ENCODE data around the gene PTPRD. TPM values are rescaled to one million over a fixed set of nuclear protein-coding genes. Genes with fewer than 3 reads are reported as not detected.

Gene PTPRD
- total RNA-seq, 4 donors from 2014 or later = 0.78 to 11.7 (median 1.6) TPM

DNA sequence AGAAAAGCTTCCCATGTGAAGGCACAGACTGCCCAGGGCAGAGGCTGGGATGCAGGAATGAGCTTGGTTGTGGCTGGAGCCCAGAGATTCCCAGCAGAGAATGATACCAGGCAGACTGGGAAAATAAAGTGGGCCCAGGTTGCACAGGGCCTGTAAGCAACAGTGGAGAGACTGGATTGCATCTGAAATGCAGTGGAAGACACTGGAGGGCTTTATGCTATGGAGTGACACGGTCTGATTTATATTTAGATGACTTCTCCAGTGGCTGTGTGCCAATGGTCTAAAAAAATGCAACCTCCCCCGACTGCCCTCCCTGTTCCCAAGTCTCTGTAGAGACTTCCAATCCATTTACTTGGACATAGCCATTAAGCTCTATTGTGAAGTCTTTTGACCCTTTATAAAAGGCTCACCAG lies 1862.2 kb downstream of the PTPRD start:
- ATAC-seq = no peak
- no peak for DNase-seq
- intact Hi-C loops (cut with DNase I; ENCODE audit: low total_unique reads) = no loop called here

DNA sequence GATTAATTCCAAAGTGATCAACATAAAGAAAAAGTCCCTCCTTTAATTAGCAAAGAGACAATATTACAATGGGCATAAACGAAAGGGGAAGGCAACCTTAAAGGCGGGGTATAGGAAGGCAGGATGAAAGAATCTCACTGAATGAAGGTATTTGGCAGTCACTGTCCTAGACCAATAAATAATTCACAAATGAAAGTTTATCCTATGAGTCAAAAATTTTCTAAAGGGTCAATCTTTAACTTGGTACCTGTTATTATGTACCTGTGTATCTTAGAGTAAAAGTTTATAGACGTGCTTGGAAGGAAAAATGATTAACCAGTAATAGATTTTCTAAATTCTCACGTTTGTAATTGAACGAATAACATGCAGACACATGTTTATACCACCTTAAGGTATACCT lies 1867.5 kb downstream of the PTPRD start:
- no peak overlapping the region for H3K27ac ChIP-seq
- DNase-seq (no peak), ATAC-seq (no peak)
- H3K4me3 ChIP-seq = no peak overlapping the region
- no peaks in the 10 kb centered on the region for H3K9me3 ChIP-seq
- TF ChIP-seq, protein P1, sequence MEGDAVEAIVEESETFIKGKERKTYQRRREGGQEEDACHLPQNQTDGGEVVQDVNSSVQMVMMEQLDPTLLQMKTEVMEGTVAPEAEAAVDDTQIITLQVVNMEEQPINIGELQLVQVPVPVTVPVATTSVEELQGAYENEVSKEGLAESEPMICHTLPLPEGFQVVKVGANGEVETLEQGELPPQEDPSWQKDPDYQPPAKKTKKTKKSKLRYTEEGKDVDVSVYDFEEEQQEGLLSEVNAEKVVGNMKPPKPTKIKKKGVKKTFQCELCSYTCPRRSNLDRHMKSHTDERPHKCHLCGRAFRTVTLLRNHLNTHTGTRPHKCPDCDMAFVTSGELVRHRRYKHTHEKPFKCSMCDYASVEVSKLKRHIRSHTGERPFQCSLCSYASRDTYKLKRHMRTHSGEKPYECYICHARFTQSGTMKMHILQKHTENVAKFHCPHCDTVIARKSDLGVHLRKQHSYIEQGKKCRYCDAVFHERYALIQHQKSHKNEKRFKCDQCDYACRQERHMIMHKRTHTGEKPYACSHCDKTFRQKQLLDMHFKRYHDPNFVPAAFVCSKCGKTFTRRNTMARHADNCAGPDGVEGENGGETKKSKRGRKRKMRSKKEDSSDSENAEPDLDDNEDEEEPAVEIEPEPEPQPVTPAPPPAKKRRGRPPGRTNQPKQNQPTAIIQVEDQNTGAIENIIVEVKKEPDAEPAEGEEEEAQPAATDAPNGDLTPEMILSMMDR (IDR thresholded peaks at IDR 0.05 in 4 of 5, conservative IDR thresholded peaks at IDR 0.05 in 1 of 5) = no peak
- no peak for TF ChIP-seq POLR2A (IDR thresholded peaks at IDR 0.05)
- intact Hi-C loops (cut with DNase I; ENCODE audit: low total_unique reads) (no loop called here), in situ Hi-C loops (cut with MboI; ENCODE audit: low sequenced_read_pairs in 4 of 4) (no loop called here)
- no peaks in the 10 kb centered on the region for H3K4me1 ChIP-seq
- no peaks in the 10 kb centered on the region for H3K36me3 ChIP-seq
- no peaks in the 10 kb centered on the region for H3K27me3 ChIP-seq

More for the DNA sequence above, 1862.2 kb downstream of the PTPRD start:
- no peak for TF ChIP-seq POLR2A (IDR thresholded peaks at IDR 0.05)
- TF ChIP-seq, protein P1 (IDR thresholded peaks at IDR 0.05 in 4 of 5, conservative IDR thresholded peaks at IDR 0.05 in 1 of 5) = no peak
- in situ Hi-C loops (cut with MboI; ENCODE audit: low sequenced_read_pairs in 4 of 4) = no loop called here
- Histone ChIP-seq H3K27me3 (no peaks in the 10 kb centered on the region), H3K27ac (no peak overlapping the region), H3K36me3 (no peaks in the 10 kb centered on the region), H3K9me3 (no peaks in the 10 kb centered on the region), H3K4me3 (no peak overlapping the region), H3K4me1 (no peaks in the 10 kb centered on the region)

DNA sequence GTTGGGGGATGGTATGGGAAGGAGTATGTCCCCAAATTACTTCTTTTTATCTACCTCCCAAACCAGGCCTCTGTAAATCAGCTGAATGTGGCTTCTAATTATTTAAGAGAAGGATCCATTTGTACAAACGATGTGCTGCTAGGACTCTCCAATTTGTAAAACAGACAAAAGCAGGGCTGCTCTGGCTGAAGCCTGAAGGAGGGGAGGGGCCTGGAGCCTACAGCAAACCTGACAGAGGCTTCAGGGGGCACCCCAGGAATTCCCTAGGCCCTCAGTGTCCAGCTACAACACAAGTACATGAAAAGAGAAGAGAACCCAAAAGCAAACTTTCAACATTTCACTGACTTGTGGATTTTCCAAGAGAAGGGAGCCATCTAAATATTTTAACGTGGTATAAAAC lies 1873.9 kb downstream of the PTPRD start:
- H3K36me3 ChIP-seq = no peaks in the 10 kb centered on the region
- intact Hi-C loops (cut with DNase I; ENCODE audit: low total_unique reads) = no loop called here
- in situ Hi-C loops (cut with MboI; ENCODE audit: low sequenced_read_pairs in 4 of 4) = no loop called here
- H3K27me3 ChIP-seq = no peaks in the 10 kb centered on the region
- TF ChIP-seq, protein P1 (IDR thresholded peaks at IDR 0.05 in 4 of 5, conservative IDR thresholded peaks at IDR 0.05 in 1 of 5) = no peak
- TF ChIP-seq POLR2A (IDR thresholded peaks at IDR 0.05) = no peak
- ATAC-seq (no peak), DNase-seq (no peak)
- H3K27ac ChIP-seq = no peak overlapping the region
- H3K4me1 ChIP-seq = no peaks in the 10 kb centered on the region
- no peaks in the 10 kb centered on the region for H3K9me3 ChIP-seq
- H3K4me3 ChIP-seq = no peak overlapping the region

DNA sequence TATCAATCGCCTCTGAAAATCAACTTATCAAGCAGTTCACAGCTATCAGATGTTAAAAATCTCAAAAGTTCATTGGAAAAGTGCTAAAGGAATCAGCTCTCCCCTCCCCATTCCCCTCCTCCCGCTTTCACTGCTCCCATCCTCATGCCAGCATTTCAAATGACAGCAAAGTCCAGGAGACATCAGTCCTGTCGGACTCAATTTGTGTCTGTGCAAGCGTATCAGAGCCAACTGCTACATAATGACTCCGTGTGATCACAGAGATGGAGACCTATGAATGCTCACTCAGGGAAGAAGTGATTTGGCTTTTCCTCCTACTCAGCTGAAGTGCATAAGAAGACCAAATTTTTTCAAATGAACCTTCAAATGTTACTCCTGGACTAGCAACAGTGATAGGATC lies 1876.0 kb downstream of the PTPRD start:
- Histone ChIP-seq H3K9me3 (no peaks in the 10 kb centered on the region), H3K36me3 (no peaks in the 10 kb centered on the region), H3K4me3 (no peak overlapping the region), H3K27ac (no peak overlapping the region), H3K4me1 (peaks cover 0 to 2% of the 10 kb centered on the region in 2 donors), H3K27me3 (no peaks in the 10 kb centered on the region)
- in situ Hi-C loops (cut with MboI; ENCODE audit: low sequenced_read_pairs in 4 of 4) (no loop called here), intact Hi-C loops (cut with DNase I; ENCODE audit: low total_unique reads) (no loop called here)
- ATAC-seq = no peak
- TF ChIP-seq, protein P1 (IDR thresholded peaks at IDR 0.05 in 4 of 5, conservative IDR thresholded peaks at IDR 0.05 in 1 of 5) = no peak
- TF ChIP-seq POLR2A (IDR thresholded peaks at IDR 0.05) = no peak
- DNase-seq = no peak

DNA sequence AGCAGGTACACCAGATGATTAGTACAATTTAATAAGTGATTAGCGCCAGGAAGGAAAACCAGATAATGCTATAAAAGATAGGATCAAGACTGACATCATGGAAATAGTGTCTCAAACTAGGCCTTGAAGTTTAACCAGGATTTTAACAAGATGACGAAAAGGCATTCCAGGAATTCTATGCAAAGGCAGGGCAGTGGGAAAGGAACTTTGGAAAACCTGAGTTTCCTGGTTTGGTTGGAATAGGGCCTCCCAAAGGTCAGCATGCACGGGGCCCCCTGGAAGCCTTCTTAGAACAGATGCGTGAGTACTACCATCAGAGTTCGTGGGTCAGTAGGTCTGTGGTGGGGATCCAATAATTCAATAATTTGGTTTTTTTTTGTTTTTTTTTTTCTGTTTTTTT lies 1878.0 kb downstream of the PTPRD start:
- H3K36me3 ChIP-seq = no peaks in the 10 kb centered on the region
- no peak overlapping the region for H3K27ac ChIP-seq
- DNase-seq (no peak), ATAC-seq (no peak)
- H3K4me3 ChIP-seq = no peak overlapping the region
- no peaks in the 10 kb centered on the region for H3K27me3 ChIP-seq
- intact Hi-C loops (cut with DNase I; ENCODE audit: low total_unique reads) (no loop called here), in situ Hi-C loops (cut with MboI; ENCODE audit: low sequenced_read_pairs in 4 of 4) (no loop called here)
- peaks cover 0 to 2% of the 10 kb centered on the region in 2 donors for H3K4me1 ChIP-seq
- TF ChIP-seq, protein P1 (IDR thresholded peaks at IDR 0.05 in 4 of 5, conservative IDR thresholded peaks at IDR 0.05 in 1 of 5) = no peak
- no peak for TF ChIP-seq POLR2A (IDR thresholded peaks at IDR 0.05)
- H3K9me3 ChIP-seq = no peaks in the 10 kb centered on the region
